BJ (cell line): ENCODE results near the gene ESAM. TPM values are rescaled to one million over a fixed set of nuclear protein-coding genes. Genes with fewer than 3 reads are reported as not detected.

Source experiments
- CTCF ChIA-PET: fragments of 350-600 bp; formaldehyde crosslinking; extraction: SDS; loops from one replicate; lab custom pipeline; 2021; ENCODE audit warnings: antibody characterized with exemption, inconsistent platforms; lab: Yijun Ruan, JAX
- POLR2A ChIA-PET: fragments of 300-600 bp; sonication (Branson Sonifier 250); formaldehyde crosslinking; extraction: SDS; loops from one replicate; lab custom pipeline; 2021; ENCODE audit warnings: antibody characterized with exemption; lab: Charles Lee
- DNase-seq: peaks from one replicate; pipeline ENCODE4 v3.0.0-alpha.2; 2011; ENCODE audit warnings: low read depth
- H3K27me3 ChIP-seq: 2 replicates; pipeline ENCODE4 v1.6.0; 2011; ENCODE audit warnings: low read length; ENCODE audit not compliant: control insufficient read depth, insufficient read depth
- H3K36me3 ChIP-seq: 2 replicates; pipeline ENCODE4 v1.5.1; 2011; ENCODE audit warnings: low read length; ENCODE audit not compliant: control insufficient read depth, insufficient read depth
- H3K4me3 ChIP-seq: 2 replicates; pipeline ENCODE4 v1.5.1; 2011; ENCODE audit warnings: low read depth, mild to moderate bottlenecking, control low read depth, low read length
- CTCF ChIP-seq: IDR thresholded peaks from 2 replicates; pipeline ENCODE4 v1.5.1; 2011; ENCODE audit warnings: low read depth, mild to moderate bottlenecking, control low read depth, inconsistent platforms, low read length, moderate library complexity; ENCODE audit not compliant: insufficient read depth
- polyA plus RNA-seq: library from polyadenylated mRNA; depleted of rRNA; stranded (reverse); fragments of >200 nt; gene quantifications from 2 replicates; pipeline ENCODE4 v1.2.3, GENCODE V29; 2011

ESAM gene
- polyA plus RNA-seq, 1 experiment = 0.17 TPM

GRCh38 chr11:124746621-124747243 lies 15.4 kb downstream of the ESAM start:
- CTCF ChIA-PET = interaction anchor here (0.6 to 2.4 kb wide), 19 partner anchors 10 to 232 kb away, joined by 3 to 17 read pairs (median 4); partner anchors contain the start of genes MSANTD2, SIAE and SPA17
- peak; percentile 76 for TF ChIP-seq CTCF
- POLR2A ChIA-PET = interaction anchor here (0.6 kb wide), 1 partner anchor 100 kb away, joined by 3 read pairs; no protein-coding TSS in a partner anchor
- Histone ChIP-seq H3K27me3 (peaks cover 19% of the 10 kb centered on the region), H3K4me3 (peak overlapping the region; percentile 56), H3K36me3 (no peaks in the 10 kb centered on the region)
- DNase-seq = no peak

- POLR2A ChIA-PET = interaction anchor here (0.6 kb wide), 1 partner anchor 99 kb away, joined by 3 read pairs; no protein-coding TSS in a partner anchor
- Histone ChIP-seq H3K4me3 (peak overlapping the region; percentile 56), H3K36me3 (no peaks in the 10 kb centered on the region), H3K27me3 (peaks cover 17% of the 10 kb centered on the region)
- CTCF ChIA-PET = interaction anchor here (0.6 to 2.4 kb wide), 20 partner anchors 9 to 232 kb away, joined by 3 to 17 read pairs (median 4); partner anchors contain the start of genes ESAM, MSANTD2, SIAE and SPA17
- TF ChIP-seq CTCF = peak; percentile 49
- DNase-seq = no peak
Observed at GRCh38 chr11:124745835-124746620, 16.1 kb downstream of the ESAM start.

- H3K4me3 ChIP-seq = no peak overlapping the region
- no peak for DNase-seq
- H3K27me3 ChIP-seq = peaks cover 14% of the 10 kb centered on the region
- no peaks in the 10 kb centered on the region for H3K36me3 ChIP-seq
- ChIA-PET CTCF (interaction anchor here (0.7 to 2.4 kb wide), 6 partner anchors 12 to 91 kb away, joined by 3 to 17 read pairs (median 4); partner anchors contain the start of gene ESAM), POLR2A (no interaction called here)
- no peak for TF ChIP-seq CTCF
Observed at GRCh38 chr11:124745270-124745834, 16.7 kb downstream of the ESAM start.

- POLR2A ChIA-PET = no interaction called here
- CTCF ChIA-PET = interaction anchor here (0.7 to 2.5 kb wide), 6 partner anchors 10 to 192 kb away, joined by 3 to 7 read pairs (median 4); partner anchors contain the start of gene HEPACAM
Observed at GRCh38 chr11:124743050-124743449, 19.0 kb downstream of the ESAM start.

More at GRCh38 chr11:124743050-124743449, 19.0 kb downstream of the ESAM start:
- Histone ChIP-seq H3K27me3 (peaks cover 24% of the 10 kb centered on the region), H3K36me3 (no peaks in the 10 kb centered on the region), H3K4me3 (no peak overlapping the region)
- no peak for TF ChIP-seq CTCF
- no peak for DNase-seq
